ENCODE results near the gene GPR35. TPM values are rescaled to one million over a fixed set of nuclear protein-coding genes. Genes with fewer than 3 reads are reported as not detected.
"Not testable (repeated sequence)": the region's sequence is repeated elsewhere in the genome, so short reads cannot be mapped to it uniquely, and the experiment has no call there.

Gene GPR35
- total RNA-seq, 4 donors from 2014 or later = 61.1 to 341 (median 261) TPM

DNA sequence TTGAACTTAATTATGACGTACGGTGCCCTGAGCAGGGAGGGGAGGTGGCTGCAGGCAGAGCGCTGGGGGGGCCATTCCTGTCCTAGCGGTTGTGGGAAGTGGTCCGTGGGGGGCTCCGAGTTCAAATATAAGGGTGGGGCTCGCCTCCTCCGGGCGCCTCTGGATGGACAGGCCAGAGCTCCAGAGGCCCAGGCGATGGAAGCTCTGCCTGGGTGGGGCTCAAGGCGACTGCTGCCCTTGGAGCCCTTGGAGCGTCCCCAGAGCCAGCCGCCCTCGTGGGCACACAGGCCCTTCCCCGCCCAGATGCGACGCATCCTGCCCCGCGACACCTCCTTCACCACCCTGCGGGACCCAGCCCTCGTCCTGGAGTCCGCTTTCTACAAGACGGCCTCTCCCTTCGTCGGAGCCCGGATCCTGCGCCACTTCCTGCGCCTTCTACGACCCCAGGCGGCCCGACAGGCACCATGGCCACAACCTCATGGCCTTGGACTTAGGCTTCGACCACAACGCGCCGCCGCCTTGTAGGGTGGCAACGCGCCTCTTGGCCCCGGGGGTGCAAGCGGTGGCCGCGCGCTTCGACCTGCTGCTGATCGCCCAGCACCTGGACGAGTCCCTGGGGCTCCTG is 46.9 kb downstream of the GPR35 start:
- no peaks in the 10 kb centered on the region for H3K4me1 ChIP-seq
- H3K27me3 ChIP-seq = no peaks in the 10 kb centered on the region
- no peak overlapping the region for H3K4me3 ChIP-seq
- H3K36me3 ChIP-seq = no peaks in the 10 kb centered on the region
- H3K27ac ChIP-seq = no peak overlapping the region
- no peak for DNase-seq
- no peak for TF ChIP-seq POLR2A (IDR thresholded peaks at IDR 0.05)
- TF ChIP-seq, protein P1, sequence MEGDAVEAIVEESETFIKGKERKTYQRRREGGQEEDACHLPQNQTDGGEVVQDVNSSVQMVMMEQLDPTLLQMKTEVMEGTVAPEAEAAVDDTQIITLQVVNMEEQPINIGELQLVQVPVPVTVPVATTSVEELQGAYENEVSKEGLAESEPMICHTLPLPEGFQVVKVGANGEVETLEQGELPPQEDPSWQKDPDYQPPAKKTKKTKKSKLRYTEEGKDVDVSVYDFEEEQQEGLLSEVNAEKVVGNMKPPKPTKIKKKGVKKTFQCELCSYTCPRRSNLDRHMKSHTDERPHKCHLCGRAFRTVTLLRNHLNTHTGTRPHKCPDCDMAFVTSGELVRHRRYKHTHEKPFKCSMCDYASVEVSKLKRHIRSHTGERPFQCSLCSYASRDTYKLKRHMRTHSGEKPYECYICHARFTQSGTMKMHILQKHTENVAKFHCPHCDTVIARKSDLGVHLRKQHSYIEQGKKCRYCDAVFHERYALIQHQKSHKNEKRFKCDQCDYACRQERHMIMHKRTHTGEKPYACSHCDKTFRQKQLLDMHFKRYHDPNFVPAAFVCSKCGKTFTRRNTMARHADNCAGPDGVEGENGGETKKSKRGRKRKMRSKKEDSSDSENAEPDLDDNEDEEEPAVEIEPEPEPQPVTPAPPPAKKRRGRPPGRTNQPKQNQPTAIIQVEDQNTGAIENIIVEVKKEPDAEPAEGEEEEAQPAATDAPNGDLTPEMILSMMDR (IDR thresholded peaks at IDR 0.05) = no peak
- no peaks in the 10 kb centered on the region for H3K9me3 ChIP-seq

DNA sequence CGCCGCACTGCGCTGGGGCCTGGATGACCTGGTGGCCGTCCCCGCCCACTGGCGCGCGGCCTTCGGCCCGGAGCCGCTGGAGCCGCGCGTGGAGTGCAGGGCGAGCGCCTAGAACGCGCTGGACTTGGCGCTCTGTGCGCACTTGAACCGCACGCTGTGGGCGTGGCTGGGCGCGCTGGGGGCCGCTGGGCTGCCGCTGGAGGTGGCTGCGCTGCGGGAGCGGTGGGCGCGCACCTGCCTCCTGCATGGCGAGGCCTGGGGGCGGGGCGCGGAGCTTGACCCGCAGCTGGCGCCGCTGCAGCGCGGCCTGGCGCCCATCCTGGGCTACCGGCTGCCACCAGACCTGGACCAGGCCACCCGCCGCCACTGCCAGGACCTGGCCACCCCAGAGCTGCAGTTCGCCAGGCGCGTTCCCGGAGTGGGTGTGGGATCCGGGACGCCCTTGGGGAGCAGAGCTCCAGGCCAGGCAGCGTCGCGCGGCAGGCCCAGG is 47.5 kb downstream of the GPR35 start:
- Histone ChIP-seq H3K4me3 (no peak overlapping the region), H3K27me3 (no peaks in the 10 kb centered on the region), H3K27ac (no peak overlapping the region), H3K4me1 (no peaks in the 10 kb centered on the region), H3K36me3 (no peaks in the 10 kb centered on the region), H3K9me3 (no peaks in the 10 kb centered on the region)
- DNase-seq = no peak
- TF ChIP-seq, protein P1 (IDR thresholded peaks at IDR 0.05) = no peak
- no peak for TF ChIP-seq POLR2A (IDR thresholded peaks at IDR 0.05)

DNA sequence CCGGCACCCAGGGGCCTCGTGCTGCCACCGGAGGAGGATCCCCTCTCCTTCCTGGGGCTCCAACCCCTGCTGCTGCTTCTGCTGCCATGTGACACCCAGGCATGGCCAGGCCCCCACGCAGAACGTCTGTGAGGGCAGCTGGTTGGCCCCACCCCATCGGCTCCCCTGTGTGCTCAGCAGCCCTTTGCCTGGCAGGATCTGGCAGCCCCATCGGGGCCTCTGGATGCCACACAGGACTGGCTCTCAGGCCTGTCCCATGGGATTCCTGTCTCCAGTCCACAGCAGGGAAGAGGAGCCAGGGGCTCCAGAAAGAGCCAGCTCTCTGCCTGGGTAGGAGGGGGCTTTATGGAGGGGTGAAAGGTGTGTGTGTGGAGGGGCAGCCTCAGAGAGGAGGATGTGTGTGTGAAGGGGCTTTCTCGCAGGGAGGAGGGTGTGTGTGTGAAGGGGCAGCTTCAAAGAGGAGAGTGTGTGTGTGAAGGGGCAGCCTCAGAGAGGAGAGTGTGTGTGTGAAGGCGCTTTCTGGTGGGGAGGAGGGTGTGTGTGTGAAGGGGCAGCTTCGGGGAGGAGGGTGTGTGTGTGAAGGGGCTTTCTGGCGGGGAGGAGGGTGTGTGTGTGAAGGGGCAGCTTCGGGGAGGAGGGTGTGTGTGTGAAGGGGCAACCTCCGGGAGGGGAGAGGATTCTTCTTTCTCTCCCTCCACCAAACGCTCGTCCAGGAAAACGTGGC is 49.3 kb downstream of the GPR35 start:
- H3K27me3 ChIP-seq, H3K4me1 ChIP-seq, DNase-seq, H3K9me3 ChIP-seq, H3K4me3 ChIP-seq, H3K27ac ChIP-seq, H3K36me3 ChIP-seq: not testable (repeated sequence)

DNA sequence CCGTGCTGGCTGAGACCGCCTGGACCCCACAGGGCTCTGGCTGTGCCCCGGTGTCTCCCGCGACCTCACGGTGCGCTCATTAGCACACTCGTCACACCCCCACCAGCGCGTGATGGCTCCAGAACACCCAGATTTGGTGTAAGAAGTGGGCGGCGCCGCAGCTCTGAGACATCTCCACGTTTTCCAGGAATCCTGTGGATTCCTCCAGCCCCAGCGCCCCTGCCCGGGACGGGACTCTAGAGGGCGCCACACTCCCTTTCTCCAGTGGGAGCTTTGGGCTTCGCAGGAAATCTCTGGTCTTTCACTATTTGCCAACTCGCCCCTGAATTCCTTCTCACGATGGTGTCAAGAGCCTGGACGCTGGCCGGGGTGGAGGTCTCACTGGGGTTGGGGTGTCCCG is 50.1 kb downstream of the GPR35 start:
- not testable (repeated sequence) for DNase-seq

DNA sequence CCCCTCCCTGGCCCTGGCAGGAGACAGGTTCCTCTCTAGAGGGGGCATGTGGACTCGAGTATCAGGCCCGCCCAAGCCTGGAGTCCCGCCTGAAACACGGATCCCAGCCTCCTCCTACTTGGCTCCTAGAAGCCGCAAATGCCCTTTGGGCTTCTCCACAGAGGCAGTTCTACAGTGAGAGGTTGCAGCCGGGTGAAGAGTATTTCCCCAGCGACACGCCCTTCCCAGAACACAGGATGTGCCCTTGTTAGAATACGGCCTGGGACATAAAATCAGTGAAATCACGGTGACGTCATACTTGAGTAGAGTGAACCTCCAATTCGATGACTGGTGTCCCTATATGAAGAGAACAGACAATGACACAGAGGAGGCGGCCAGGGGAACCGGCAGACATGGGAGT is 52.8 kb downstream of the GPR35 start:
- not testable (repeated sequence) for H3K27ac ChIP-seq, H3K36me3 ChIP-seq, H3K4me3 ChIP-seq, H3K27me3 ChIP-seq, H3K4me1 ChIP-seq, DNase-seq, H3K9me3 ChIP-seq

More for the DNA sequence above, 50.1 kb downstream of the GPR35 start:
- not testable (repeated sequence) for H3K36me3 ChIP-seq, H3K4me1 ChIP-seq, H3K4me3 ChIP-seq, H3K9me3 ChIP-seq, H3K27ac ChIP-seq, H3K27me3 ChIP-seq

DNA sequence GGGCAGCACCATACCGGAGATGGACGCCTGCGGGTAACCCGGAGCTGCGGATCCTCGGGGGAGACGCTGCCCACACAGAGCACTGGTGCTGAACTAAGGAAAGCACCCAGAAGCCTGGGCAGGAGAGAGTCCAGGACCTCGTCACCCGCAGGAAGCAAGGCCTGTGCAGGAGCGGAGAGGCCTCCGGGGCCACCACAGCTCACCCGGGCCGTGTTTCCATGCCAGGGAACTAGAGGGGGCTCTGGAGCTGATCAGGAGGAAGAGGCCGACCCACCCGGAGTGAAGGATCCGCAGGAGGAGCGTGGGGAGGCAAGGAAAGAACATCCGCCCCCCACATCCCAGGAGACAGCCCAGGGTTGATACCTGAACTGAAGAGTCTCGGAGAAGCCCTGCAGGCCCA is 53.6 kb downstream of the GPR35 start:
- H3K27ac ChIP-seq, H3K4me3 ChIP-seq, H3K9me3 ChIP-seq, H3K36me3 ChIP-seq, DNase-seq, H3K4me1 ChIP-seq, H3K27me3 ChIP-seq: not testable (repeated sequence)

DNA sequence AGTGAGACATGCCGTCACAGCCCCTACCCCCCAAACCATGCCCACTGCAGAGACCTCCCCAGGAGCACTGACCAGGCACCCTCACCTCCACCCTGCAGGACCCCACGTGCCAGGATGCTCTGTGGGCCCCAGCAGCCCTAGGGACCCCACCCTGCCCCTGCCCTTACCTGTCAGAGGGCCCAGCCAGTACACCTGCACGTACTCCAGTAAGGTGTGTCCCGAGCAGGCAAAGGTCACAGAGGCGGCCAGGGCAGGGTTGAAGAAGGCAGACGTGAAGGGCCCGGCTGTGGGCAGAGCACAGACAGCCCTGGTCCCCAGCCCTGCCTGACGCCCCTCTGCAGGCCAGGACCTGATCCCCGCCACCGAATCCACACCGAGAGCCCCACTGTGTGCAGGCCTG is 54.9 kb downstream of the GPR35 start:
- H3K36me3 ChIP-seq, H3K4me3 ChIP-seq, H3K4me1 ChIP-seq, H3K27ac ChIP-seq, DNase-seq, H3K27me3 ChIP-seq, H3K9me3 ChIP-seq: not testable (repeated sequence)

Small RNA genes lying within 50 kb of the gene (small RNA-seq; reads per million reads assigned to genes)
- gene AC011298.3 = 0 reads per million in 2 donors

Other genes starting within 250 kb of the GPR35 start
- gene GPC1, start 189.8 kb upstream of the GPR35 start, total RNA-seq = 10 to 100 TPM in 1 of 4 donors, 1 to 10 TPM in 3; 4.4 to 18.2 (median 7.1) TPM
- gene ANKMY1, start 67.5 kb upstream of the GPR35 start, total RNA-seq = 10 to 100 TPM; 27.8 to 89.1 (median 40.1) TPM
- gene DUSP28, start 65.1 kb upstream of the GPR35 start, total RNA-seq = 10 to 100 TPM in 1 of 4 donors, 1 to 10 TPM in 3; 4.2 to 10.1 (median 7.1) TPM
- gene RNPEPL1, start 57.0 kb upstream of the GPR35 start, total RNA-seq = 100 to 1,000 TPM in 3 of 4 donors, 10 to 100 TPM in 1; 85.0 to 175 (median 154) TPM
- 10 to 100 TPM; 48.3 to 96.4 (median 78.9) TPM for gene CAPN10, start 38.7 kb upstream of the GPR35 start, total RNA-seq
- 1 to 10 TPM in 3 of 4 donors, not detected in 1; 1.9 to 9.6 (median 2.5) TPM for gene AQP12B, start 57.4 kb downstream of the GPR35 start, total RNA-seq
- gene AQP12A, start 66.4 kb downstream of the GPR35 start, total RNA-seq = 1 to 10 TPM in 1 of 4 donors, not detected in 3; 9.2 TPM
- 1 to 10 TPM in 3 of 4 donors, under 1 TPM in 1; 0.83 to 6.0 (median 2.0) TPM for gene KIF1A, start 194.7 kb downstream of the GPR35 start, total RNA-seq
- gene AGXT, start 243.3 kb downstream of the GPR35 start, total RNA-seq = 1 to 10 TPM in 1 of 4 donors, not detected in 3; 1.5 TPM

Data from Peyer's patch (tissue), 4 donors.